GM19467 (cell line): ENCODE data around the gene CARS1.

Experiments used
- ATAC-seq: cut with Tn5 transposase; IDR thresholded peaks from one replicate; pipeline ENCODE4 v1.9.1; 2021; ENCODE audit warnings: mild to moderate bottlenecking, moderate library complexity; ENCODE audit not compliant: unreplicated experiment

The CARS1 gene

DNA sequence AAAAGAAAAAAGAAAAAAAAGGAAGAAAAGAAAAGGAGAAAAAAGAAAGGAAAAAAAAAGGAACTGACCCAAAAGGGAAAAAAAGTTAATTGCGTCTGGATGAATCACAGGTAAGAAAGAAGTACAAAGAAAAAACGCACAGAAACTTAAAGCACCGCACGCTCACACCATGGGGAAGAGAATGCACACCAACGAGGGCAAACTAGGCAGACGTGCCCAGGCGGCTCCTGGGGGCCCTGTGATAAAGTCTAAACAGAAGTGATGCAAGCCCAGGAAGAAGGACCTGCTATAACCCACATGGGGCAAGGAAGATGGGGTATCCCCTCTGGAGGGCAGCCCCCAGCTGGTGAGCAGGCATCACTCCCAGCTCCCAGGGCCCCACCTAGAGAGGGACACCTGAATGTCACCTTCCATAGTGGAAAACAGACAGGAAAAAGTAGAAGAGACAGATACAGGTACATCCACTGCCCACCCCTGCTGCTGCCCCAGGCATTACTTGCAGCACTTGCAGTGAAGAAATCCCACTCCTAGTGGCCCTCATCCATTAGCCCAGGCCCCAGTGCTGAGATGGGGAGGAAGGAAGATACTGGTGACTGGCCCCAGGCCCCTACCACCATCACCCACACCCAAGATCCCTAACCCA, 94.0 kb downstream of the CARS1 start:
- no peak for ATAC-seq

DNA sequence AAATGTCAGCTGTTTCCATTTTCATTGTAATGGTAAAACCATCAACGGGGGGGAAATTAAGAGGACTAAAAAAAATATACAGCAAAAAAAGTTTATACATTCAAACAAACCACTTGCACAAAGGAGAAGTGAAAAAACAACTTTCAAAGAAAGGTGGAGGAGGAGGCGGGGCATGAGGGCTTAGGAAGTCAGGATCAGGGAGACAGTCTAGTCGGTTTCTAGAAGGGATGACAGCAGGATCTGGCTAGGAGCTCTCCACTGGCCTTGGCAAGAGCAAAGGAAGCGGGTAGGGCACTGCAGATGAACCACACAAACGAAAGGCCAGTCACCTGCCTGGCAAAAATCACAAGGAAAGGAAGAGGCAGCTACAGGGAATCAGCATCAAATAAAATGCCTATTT, 96.1 kb downstream of the CARS1 start:
- no peak for ATAC-seq

DNA sequence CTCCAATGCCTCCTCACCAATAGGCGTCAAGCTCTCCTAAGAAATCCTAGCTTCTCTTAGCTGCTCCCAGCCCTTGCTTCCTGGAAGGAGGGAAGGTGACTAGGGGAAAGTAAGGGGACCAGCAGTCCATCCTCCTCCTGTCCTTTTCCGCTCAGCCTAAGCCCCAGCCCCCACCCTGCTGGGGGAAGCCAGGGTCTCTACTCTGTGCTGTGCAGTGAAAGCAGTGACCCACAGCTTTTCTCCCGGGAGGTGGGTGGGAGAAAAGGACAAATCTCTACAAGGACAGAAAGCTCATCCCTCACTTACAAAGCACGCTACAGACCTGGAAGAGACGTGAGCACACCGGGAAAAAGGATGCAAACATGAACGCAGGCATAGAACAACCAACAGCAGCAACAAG, 97.1 kb downstream of the CARS1 start:
- no peak for ATAC-seq

DNA sequence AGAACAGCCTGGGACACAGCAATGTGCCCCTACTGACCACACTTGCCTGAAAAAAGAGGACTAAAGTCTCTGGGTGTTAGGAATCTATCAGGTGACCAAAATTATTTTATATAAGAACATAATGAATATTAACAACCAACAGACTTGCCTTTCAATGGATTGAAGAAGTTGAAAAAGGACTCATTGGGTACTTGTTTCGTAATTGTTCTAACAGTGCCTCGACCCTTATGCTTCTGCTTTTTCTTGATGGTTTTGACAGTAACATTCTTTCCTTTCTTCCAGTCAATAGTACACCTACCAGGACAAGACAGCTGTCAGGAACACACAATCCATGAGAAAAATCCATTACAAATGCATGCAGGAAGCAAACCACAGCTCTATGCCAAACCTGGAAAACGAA, 99.0 kb downstream of the CARS1 start:
- no peak for ATAC-seq

DNA sequence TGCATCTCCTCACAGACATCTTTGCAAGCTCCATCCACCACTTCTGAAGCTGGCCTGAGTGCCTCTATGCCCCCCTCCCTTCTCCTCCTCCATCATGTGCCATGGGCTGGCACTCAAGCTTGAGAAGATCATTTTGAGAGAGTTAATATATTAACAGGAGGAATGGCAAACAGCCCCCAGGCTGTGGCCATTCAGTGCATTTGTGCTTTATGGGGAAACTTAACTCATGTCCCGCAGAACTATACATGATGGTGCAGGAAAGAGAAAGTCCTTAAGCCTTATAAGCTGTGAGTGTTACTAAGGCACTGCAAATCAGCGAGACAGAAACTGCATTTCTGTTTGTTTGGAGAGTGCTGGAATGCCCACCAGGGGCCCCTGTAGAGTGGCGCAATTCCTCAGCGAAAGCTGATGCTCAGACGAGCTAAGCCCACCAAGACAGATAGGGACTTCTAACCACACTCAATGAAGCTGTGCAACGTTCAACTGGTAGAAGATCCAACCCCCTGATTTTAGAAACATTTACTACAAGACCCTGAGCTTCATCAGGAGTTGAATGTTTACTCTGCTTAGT, 101.2 kb downstream of the CARS1 start:
- ATAC-seq = no peak

DNA sequence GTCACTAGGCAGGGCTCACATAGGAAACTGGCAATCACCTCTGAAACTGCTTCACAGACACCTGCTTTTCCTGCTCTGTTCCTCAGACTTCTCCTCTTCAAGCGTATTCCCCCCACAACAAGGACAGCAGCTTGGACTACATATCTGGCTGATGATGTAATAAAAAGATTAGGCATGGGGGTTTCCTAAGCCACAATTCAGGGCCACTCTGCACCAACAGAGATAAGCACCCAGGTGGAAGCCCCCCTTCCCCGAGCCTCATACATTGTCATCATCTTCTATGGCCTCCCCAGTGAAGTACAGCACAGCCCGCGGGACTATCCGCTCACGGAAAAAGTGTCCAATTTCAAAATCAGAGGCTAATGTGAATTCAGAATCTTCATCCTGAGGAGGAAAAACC, 103.0 kb downstream of the CARS1 start:
- ATAC-seq = no peak

DNA sequence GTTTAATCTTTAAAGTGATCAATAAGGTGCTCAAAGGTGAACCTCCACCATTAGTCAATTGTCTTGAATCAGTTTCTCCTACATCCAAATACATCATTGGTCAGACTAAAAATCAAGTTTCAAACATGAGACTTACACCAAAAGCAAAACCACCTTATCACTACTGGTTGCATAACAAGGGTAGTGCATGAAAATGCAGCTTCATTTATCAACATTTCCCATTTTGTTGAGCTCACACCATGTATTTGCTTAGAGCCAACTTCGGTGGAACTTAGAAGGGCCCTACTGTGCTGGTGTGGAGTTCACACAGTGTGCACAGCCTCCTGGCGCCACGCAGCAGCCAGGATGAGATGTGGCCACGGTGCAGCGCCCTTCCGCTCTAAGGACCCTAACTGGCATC, 104.9 kb downstream of the CARS1 start:
- ATAC-seq = no peak

DNA sequence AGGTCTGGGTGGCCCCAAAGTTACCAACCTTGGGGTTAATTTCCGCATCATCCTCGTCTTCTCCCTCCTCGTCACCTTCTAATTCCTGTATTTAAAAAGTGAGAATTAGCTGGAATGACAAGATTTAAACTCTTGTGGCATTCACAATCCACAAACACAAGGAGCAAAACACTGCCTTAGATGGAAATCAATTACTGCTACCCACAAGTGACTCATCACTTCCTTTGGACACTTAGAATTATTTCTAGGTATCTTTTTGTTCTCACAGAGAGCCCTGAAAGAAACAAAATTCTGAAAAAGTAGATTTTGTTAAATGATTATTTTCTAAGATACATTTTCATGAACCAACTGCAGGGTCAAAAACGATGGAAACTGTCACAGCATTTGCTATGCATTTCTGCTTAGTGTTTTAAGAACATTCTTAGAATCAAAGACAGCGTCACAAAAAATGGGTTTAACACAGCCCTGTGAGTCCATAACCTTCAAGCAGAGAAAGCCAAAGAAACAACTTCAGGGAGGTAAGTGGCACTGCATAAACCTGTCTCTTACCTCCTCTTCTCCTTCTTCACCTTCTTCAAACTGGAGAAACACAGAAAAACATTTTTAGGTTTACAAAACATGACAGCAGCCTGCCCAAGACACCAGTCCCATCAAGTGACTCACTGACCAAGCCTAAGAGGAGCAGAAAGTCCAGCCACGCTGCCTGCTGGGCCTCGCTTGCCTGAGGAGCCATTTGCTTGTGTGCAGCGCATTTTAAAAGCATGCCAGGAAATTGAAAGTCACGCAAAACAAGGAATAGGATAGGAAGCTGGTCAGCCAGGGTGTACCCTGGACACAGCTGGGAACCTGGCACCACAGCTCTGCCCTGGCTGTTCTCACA, 105.8 kb downstream of the CARS1 start:
- no peak for ATAC-seq
